HepG2 (cell line): Measurements from ENCODE around the gene CTBP1. TPM values are rescaled to one million over a fixed set of nuclear protein-coding genes. Genes with fewer than 3 reads are reported as not detected.

ENCODE experiments used
- DNMT1 ChIP-seq: sonication (generic); formaldehyde crosslinking; IDR thresholded peaks from 2 replicates; pipeline ENCODE4 v1.5.1; 2020; ENCODE audit warnings: mild to moderate bottlenecking, missing genetic modification reagents
- IKZF4 ChIP-seq: sonication (generic); formaldehyde crosslinking; IDR thresholded peaks from 2 replicates; pipeline ENCODE4 v1.5.1; 2020; ENCODE audit warnings: borderline replicate concordance, mild to moderate bottlenecking, low read depth, missing genetic modification reagents; ENCODE audit errors: not compliant biosample characterization
- NFRKB ChIP-seq: fragments of 450-650 bp; IDR thresholded peaks from 2 replicates; pipeline ENCODE4 v1.6.1; 2017
- NKX3-1 ChIP-seq: sonication (generic); formaldehyde crosslinking; IDR thresholded peaks from 2 replicates; pipeline ENCODE4 v1.5.0; 2020; ENCODE audit warnings: missing genetic modification reagents
- TOE1 ChIP-seq: sonication (generic); formaldehyde crosslinking; IDR thresholded peaks from 2 replicates; pipeline ENCODE4 v1.4.0; 2020; ENCODE audit warnings: mild to moderate bottlenecking, missing genetic modification reagents
- ZNF251 ChIP-seq: sonication (generic); formaldehyde crosslinking; IDR thresholded peaks from 2 replicates; pipeline ENCODE4 v1.9.0; 2021; ENCODE audit warnings: mild to moderate bottlenecking, missing genetic modification reagents
- ZNF253 ChIP-seq: sonication (generic); formaldehyde crosslinking; IDR thresholded peaks from 2 replicates; pipeline ENCODE4 v1.8.0; 2022; ENCODE audit warnings: mild to moderate bottlenecking, missing genetic modification reagents, borderline replicate concordance
- ZNF383 ChIP-seq: sonication (generic); formaldehyde crosslinking; IDR thresholded peaks from 2 replicates; pipeline ENCODE4 v1.4.0; 2020; ENCODE audit warnings: missing genetic modification reagents, mild to moderate bottlenecking, borderline replicate concordance
- ZNF563 ChIP-seq: sonication (generic); formaldehyde crosslinking; IDR thresholded peaks from 2 replicates; pipeline ENCODE4 v1.8.0; 2022; ENCODE audit warnings: mild to moderate bottlenecking, moderate library complexity, missing genetic modification reagents
- ZNF781 ChIP-seq: sonication (generic); formaldehyde crosslinking; IDR thresholded peaks from 2 replicates; pipeline ENCODE4 v1.5.1; 2020; ENCODE audit warnings: borderline replicate concordance, mild to moderate bottlenecking, missing genetic modification reagents; ENCODE audit errors: not compliant biosample characterization
- polyA plus RNA-seq, 8 experiments: library from polyadenylated mRNA; depleted of rRNA in 3 of 8; stranded (reverse) in 7 of 8; unstranded in 1 of 8; fragments of >200 nt; fragmentation: Illumina TruSeq in 4 of 8; extraction: Trizol in 4 of 8; gene quantifications; 2 replicates each; pipeline versions ENCODE4 v1.2.1 to v1.2.3, GENCODE V29; 2011 to 2016; ENCODE audit warnings: low read depth in 4 of 8, missing spikeins in 1 of 8, mixed read lengths in 1 of 8; ENCODE audit not compliant: insufficient read depth in 1 of 8
- total RNA-seq, 5 experiments: library from RNA; depleted of rRNA; stranded (reverse); fragments of >200 nt; fragmentation: Illumina TruSeq; extraction: Trizol; gene quantifications; 2 replicates each; pipeline ENCODE4 v1.2.3, GENCODE V29; 2016; ENCODE audit warnings: low read depth in 1 of 5
- TF ChIP-seq, protein P1 (sequence below): sonication (generic); formaldehyde crosslinking; IDR thresholded peaks from 2 replicates; pipeline ENCODE4 v1.8.1; 2023; ENCODE audit warnings: mild to moderate bottlenecking, moderate library complexity, missing genetic modification reagents
- TF ChIP-seq, protein P2 (sequence below): sonication (generic); formaldehyde crosslinking; IDR thresholded peaks from 2 replicates; pipeline ENCODE4 v1.4.0; 2020; ENCODE audit warnings: low read depth, mild to moderate bottlenecking, missing genetic modification reagents
- TF ChIP-seq, protein P3 (sequence below): fragments of 450-650 bp; IDR thresholded peaks from 2 replicates; pipeline ENCODE4 v1.6.1; 2017
- TF ChIP-seq, protein P4 (sequence below): sonication (generic); formaldehyde crosslinking; IDR thresholded peaks from 2 replicates; pipeline ENCODE4 v1.8.0; 2022; ENCODE audit warnings: mild to moderate bottlenecking, missing genetic modification reagents, moderate library complexity
- TF ChIP-seq, protein P5 (sequence below): sonication (generic); formaldehyde crosslinking; IDR thresholded peaks from 2 replicates; pipeline ENCODE4 v1.4.0; 2020; ENCODE audit warnings: missing genetic modification reagents, borderline replicate concordance

Gene CTBP1
- total and polyA plus RNA-seq, 2 of the 13 experiments (the other 11 are each of a cell fraction or from before 2014, with no cell fraction given): 78.5 to 112 TPM

DNA sequence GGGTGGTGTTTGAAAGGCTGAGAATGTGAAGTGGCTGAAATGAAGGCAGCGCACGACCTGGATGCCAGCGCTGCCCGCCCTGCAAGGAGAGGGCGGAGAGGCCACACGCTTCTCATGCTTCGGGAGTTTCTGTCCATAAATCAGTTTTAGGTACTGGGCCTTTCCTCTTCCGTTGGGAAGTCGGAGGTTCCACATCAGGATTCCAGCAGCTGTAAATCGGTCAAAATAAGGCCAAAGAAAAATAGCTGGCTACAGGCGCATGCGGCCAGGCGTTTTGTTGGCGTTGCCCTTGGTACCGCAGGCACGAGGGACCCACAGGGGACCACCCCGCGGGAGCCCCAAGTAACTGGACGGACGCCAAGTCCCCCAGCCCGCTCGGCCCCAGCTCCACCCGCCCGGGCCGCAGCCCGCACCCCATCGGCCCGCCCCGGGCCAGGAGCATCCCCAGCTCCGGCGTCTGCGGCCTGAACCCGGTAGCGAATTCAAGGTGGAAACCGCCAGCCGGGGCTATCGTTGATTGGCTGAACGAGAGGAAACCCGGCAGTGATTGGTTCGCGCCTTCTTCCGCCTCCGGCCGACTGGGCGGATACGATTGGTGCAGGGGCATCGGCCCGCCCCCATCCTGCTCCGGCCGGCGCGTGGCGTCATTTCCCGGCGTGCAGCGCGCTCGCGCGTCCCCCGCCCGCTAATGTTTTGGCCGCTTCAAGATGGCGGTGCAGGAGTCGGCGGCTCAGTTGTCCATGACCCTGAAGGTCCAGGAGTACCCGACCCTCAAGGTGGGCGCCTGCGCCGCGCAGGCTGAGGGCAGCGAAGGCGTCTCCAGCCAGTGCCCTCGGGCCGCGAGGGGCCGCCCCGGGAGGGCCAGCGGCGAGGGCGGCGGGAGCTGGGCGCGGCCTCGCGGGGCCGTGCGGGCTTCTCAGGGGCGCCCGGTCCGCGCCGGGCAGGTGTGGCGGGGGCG, 40.6 kb upstream of the CTBP1 start, which contains the start of gene MAEA (continued):
- TF ChIP-seq ZNF383 (CRISPR knock-in tag) (no peak), NFRKB (no peak), DNMT1 (CRISPR knock-in tag) (no peak), ZNF251 (CRISPR knock-in tag) (no peak), TOE1 (CRISPR knock-in tag) (0 out of 2 replicates have a peak, but pooled peaks have one; percentile 50), ZNF563 (CRISPR knock-in tag) (no peak), ZNF781 (CRISPR knock-in tag) (no peak), ZNF253 (CRISPR knock-in tag) (no peak), IKZF4 (CRISPR knock-in tag) (peak; percentile 36), NKX3-1 (no peak)
- TF ChIP-seq, protein P1, sequence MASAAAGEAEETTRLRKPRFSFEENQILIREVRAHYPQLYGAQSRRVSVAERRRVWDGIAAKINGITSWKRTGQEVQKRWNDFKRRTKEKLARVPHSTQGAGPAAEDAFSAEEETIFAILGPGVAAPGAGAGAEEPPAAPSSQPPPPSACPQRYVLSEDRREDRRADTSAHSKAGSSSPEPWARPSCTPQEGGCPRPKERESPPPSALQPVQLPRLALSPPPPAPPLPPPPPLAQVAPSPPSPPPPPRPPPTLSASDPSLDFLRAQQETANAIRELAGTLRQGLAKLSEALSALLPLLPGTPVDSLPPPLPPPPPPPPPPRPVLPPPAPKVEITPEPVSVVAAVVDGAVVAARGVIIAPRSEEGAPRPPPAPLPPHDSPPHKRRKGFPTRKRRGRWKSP (CRISPR knock-in tag): 0 out of 2 replicates have a peak, but pooled peaks have one; percentile 44
- TF ChIP-seq, protein P2, sequence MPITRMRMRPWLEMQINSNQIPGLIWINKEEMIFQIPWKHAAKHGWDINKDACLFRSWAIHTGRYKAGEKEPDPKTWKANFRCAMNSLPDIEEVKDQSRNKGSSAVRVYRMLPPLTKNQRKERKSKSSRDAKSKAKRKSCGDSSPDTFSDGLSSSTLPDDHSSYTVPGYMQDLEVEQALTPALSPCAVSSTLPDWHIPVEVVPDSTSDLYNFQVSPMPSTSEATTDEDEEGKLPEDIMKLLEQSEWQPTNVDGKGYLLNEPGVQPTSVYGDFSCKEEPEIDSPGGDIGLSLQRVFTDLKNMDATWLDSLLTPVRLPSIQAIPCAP (CRISPR knock-in tag): no peak
- TF ChIP-seq, protein P3, sequence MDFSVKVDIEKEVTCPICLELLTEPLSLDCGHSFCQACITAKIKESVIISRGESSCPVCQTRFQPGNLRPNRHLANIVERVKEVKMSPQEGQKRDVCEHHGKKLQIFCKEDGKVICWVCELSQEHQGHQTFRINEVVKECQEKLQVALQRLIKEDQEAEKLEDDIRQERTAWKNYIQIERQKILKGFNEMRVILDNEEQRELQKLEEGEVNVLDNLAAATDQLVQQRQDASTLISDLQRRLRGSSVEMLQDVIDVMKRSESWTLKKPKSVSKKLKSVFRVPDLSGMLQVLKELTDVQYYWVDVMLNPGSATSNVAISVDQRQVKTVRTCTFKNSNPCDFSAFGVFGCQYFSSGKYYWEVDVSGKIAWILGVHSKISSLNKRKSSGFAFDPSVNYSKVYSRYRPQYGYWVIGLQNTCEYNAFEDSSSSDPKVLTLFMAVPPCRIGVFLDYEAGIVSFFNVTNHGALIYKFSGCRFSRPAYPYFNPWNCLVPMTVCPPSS: no peak
- TF ChIP-seq, protein P4, sequence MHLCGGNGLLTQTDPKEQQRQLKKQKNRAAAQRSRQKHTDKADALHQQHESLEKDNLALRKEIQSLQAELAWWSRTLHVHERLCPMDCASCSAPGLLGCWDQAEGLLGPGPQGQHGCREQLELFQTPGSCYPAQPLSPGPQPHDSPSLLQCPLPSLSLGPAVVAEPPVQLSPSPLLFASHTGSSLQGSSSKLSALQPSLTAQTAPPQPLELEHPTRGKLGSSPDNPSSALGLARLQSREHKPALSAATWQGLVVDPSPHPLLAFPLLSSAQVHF (CRISPR knock-in tag): 0 out of 2 replicates have a peak, but pooled peaks have one; percentile 54
- TF ChIP-seq, protein P5, sequence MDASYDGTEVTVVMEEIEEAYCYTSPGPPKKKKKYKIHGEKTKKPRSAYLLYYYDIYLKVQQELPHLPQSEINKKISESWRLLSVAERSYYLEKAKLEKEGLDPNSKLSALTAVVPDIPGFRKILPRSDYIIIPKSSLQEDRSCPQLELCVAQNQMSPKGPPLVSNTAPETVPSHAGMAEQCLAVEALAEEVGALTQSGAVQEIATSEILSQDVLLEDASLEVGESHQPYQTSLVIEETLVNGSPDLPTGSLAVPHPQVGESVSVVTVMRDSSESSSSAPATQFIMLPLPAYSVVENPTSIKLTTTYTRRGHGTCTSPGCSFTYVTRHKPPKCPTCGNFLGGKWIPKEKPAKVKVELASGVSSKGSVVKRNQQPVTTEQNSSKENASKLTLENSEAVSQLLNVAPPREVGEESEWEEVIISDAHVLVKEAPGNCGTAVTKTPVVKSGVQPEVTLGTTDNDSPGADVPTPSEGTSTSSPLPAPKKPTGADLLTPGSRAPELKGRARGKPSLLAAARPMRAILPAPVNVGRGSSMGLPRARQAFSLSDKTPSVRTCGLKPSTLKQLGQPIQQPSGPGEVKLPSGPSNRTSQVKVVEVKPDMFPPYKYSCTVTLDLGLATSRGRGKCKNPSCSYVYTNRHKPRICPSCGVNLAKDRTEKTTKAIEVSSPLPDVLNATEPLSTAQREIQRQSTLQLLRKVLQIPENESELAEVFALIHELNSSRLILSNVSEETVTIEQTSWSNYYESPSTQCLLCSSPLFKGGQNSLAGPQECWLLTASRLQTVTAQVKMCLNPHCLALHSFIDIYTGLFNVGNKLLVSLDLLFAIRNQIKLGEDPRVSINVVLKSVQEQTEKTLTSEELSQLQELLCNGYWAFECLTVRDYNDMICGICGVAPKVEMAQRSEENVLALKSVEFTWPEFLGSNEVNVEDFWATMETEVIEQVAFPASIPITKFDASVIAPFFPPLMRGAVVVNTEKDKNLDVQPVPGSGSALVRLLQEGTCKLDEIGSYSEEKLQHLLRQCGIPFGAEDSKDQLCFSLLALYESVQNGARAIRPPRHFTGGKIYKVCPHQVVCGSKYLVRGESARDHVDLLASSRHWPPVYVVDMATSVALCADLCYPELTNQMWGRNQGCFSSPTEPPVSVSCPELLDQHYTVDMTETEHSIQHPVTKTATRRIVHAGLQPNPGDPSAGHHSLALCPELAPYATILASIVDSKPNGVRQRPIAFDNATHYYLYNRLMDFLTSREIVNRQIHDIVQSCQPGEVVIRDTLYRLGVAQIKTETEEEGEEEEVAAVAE (CRISPR knock-in tag): peak; percentile 22; the same call in 1 of the 2 replicates
